Gastrocnemius medialis (tissue), 4 donors: ENCODE data around the gene IL17RE. TPM values are rescaled to one million over a fixed set of nuclear protein-coding genes. Genes with fewer than 3 reads are reported as not detected.

Experiments
- ATAC-seq, 2 donors: fragments of 150-250 bp; one replicate each; pipeline ENCODE4 v1.9.1; 2016
- DNase-seq, 2 donors: peaks; one replicate each; pipeline ENCODE4 v3.0.0-alpha.2; 2019
- H3K27ac ChIP-seq, 4 donors: fragments of 200-600 bp; sonication (generic); 1 replicate in 1 of 4; 2 replicates in 3 of 4; pipeline ENCODE4 v1.5.1; 2016 to 2018; ENCODE audit warnings: mild to moderate bottlenecking in 2 of 4, moderate library complexity in 1 of 4
- H3K27me3 ChIP-seq, 3 donors: fragments of 200-600 bp; sonication (generic) in 2 of 3; 1 replicate in 1 of 3; 2 replicates in 2 of 3; pipeline versions ENCODE4 v1.5.1 to v1.6.0; 2016 to 2019; ENCODE audit warnings: mild to moderate bottlenecking in 1 of 3, moderate library complexity in 1 of 3
- H3K36me3 ChIP-seq, 2 donors: fragments of 200-600 bp; sonication (generic) in 1 of 2; one replicate each; pipeline ENCODE4 v1.5.1; 2017 to 2018
- H3K4me1 ChIP-seq, 2 donors: fragments of 200-600 bp; sonication (generic) in 1 of 2; one replicate each; pipeline ENCODE4 v1.5.1; 2016 to 2017; ENCODE audit warnings: mild to moderate bottlenecking in 2 of 2
- H3K4me3 ChIP-seq, 4 donors: fragments of 200-600 bp; sonication (generic) in 3 of 4; 1 replicate in 1 of 4; 2 replicates in 3 of 4; pipeline ENCODE4 v1.5.1; 2016 to 2019; ENCODE audit warnings: mild to moderate bottlenecking in 2 of 4
- H3K9me3 ChIP-seq, 3 donors: fragments of 200-600 bp; sonication (generic) in 2 of 3; 1 replicate in 1 of 3; 2 replicates in 2 of 3; pipeline ENCODE4 v1.5.1; 2016 to 2019
- POLR2A ChIP-seq, 2 donors: fragments of 450-650 bp; IDR thresholded peaks; one replicate each; pipeline ENCODE4 v1.6.1; 2017; ENCODE audit warnings: antibody characterized with exemption in 2 of 2, mild to moderate bottlenecking in 2 of 2, moderate library complexity in 2 of 2
- in situ Hi-C, 4 donors: fragments of 200-750 bp; cut with MboI; loops; one replicate each; pipeline versions ENCODE4 v1.15.0 to v1.8.0; 2017; ENCODE audit warnings: low sequenced_read_pairs in 4 of 4
- intact Hi-C: fragments of 100-400 bp; cut with DNase I; formaldehyde crosslinking; loops from one replicate; pipeline ENCODE4 v1.15.1; 2023; ENCODE audit warnings: low total_unique reads
- total RNA-seq, 4 donors: library from RNA; depleted of rRNA; stranded (reverse); fragments of >200 nt; gene quantifications; one replicate each; pipeline versions ENCODE4 v1.1.0 to v1.2.3, GENCODE V29; 2016
- TF ChIP-seq, protein P1 (sequence below), 5 experiments: fragments of 450-650 bp in 3 of 5; fragments of 200-600 bp in 2 of 5; sonication (generic) in 2 of 5; IDR thresholded peaks in 4 of 5; conservative IDR thresholded peaks in 1 of 5; 1 replicate in 4 of 5; 2 replicates in 1 of 5; pipeline ENCODE4 v1.5.1; 2016 to 2019; ENCODE audit warnings: antibody characterized with exemption in 5 of 5, mild to moderate bottlenecking in 3 of 5, moderate library complexity in 3 of 5

IL17RE gene
- total RNA-seq, 4 donors from 2014 or later = 0.20 to 1.5 (median 0.64) TPM; not detected in 1

DNA sequence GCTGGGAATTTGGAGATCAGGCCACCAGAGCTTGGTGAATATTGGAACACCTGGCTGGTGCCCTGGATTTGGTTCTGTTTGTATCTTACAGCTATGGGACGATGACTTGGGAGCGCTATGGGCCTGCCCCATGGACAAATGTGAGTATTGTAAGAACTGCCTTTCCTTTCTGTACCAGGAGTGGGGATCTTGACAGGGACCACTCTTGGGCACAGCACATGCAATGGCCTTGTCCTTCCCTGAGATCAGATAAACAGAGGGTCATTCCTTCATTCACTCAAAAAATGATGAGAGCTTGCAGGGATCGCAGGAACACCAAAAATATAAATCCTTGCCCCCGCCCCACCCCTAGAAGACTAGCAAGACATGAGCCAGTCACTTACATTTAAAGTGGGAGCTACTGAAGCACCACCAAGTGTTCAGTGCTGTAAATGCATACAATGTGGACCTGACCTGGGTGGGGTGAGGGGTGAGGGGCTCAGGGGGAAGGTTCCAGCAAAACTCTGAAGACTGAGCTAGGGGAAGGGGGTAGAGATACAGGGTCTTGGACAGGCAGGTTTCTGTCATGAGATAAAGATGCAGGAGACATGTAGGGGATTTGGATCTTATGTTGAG lies 28.3 kb downstream of the IL17RE start:
- intact Hi-C loops = loop anchor here (5.0 to 10.0 kb wide), 2 partner anchors 214 to 296 kb away; partner anchors contain the start of gene VHL

GRCh38 chr3:9932535-9932842 lies 29.8 kb downstream of the IL17RE start:
- TF ChIP-seq, protein P1, sequence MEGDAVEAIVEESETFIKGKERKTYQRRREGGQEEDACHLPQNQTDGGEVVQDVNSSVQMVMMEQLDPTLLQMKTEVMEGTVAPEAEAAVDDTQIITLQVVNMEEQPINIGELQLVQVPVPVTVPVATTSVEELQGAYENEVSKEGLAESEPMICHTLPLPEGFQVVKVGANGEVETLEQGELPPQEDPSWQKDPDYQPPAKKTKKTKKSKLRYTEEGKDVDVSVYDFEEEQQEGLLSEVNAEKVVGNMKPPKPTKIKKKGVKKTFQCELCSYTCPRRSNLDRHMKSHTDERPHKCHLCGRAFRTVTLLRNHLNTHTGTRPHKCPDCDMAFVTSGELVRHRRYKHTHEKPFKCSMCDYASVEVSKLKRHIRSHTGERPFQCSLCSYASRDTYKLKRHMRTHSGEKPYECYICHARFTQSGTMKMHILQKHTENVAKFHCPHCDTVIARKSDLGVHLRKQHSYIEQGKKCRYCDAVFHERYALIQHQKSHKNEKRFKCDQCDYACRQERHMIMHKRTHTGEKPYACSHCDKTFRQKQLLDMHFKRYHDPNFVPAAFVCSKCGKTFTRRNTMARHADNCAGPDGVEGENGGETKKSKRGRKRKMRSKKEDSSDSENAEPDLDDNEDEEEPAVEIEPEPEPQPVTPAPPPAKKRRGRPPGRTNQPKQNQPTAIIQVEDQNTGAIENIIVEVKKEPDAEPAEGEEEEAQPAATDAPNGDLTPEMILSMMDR (IDR thresholded peaks at IDR 0.05 in 4 of 5, conservative IDR thresholded peaks at IDR 0.05 in 1 of 5) = no peak
- no peak for TF ChIP-seq POLR2A (IDR thresholded peaks at IDR 0.05)
- Histone ChIP-seq H3K36me3 (peaks cover 0 to 40% of the 10 kb centered on the region in 2 donors), H3K27ac (peak overlapping the region; percentile 88 to 97 (median 96)), H3K4me3 (peak overlapping the region; percentile 85 to 94 (median 88)), H3K9me3 (no peaks in the 10 kb centered on the region), H3K27me3 (no peaks in the 10 kb centered on the region), H3K4me1 (peaks cover 27 to 29% of the 10 kb centered on the region in 2 donors)
- DNase-seq = no peak
- in situ Hi-C loops = loop anchor here in 2 of 4 donors (10.0 kb wide), 2 partner anchors 88 to 92 kb away; partner anchors contain the start of genes FANCD2 (in 1 of the 2) and RPUSD3 (in 1 of the 2)
- ATAC-seq = peak in 1 of 2 donors; percentile 1
- intact Hi-C loops = loop anchor here (2.0 to 10.0 kb wide), 5 partner anchors 46 to 295 kb away; partner anchors contain the start of genes BRK1, FANCD2 and VHL

More for the DNA sequence above, 28.3 kb downstream of the IL17RE start:
- DNase-seq (no peak), ATAC-seq (no peak)
- Histone ChIP-seq H3K27me3 (no peaks in the 10 kb centered on the region), H3K9me3 (no peaks in the 10 kb centered on the region), H3K36me3 (peaks cover 0 to 27% of the 10 kb centered on the region in 2 donors), H3K4me1 (peaks cover 25 to 26% of the 10 kb centered on the region in 2 donors), H3K27ac (no peak overlapping the region), H3K4me3 (no peak overlapping the region)
- TF ChIP-seq, protein P1 (IDR thresholded peaks at IDR 0.05 in 4 of 5, conservative IDR thresholded peaks at IDR 0.05 in 1 of 5) = no peak
- in situ Hi-C loops = loop anchor here in 2 of 4 donors (10.0 kb wide), 2 partner anchors 86 to 94 kb away; partner anchors contain the start of genes FANCD2 (in 1 of the 2) and RPUSD3 (in 1 of the 2)

DNA sequence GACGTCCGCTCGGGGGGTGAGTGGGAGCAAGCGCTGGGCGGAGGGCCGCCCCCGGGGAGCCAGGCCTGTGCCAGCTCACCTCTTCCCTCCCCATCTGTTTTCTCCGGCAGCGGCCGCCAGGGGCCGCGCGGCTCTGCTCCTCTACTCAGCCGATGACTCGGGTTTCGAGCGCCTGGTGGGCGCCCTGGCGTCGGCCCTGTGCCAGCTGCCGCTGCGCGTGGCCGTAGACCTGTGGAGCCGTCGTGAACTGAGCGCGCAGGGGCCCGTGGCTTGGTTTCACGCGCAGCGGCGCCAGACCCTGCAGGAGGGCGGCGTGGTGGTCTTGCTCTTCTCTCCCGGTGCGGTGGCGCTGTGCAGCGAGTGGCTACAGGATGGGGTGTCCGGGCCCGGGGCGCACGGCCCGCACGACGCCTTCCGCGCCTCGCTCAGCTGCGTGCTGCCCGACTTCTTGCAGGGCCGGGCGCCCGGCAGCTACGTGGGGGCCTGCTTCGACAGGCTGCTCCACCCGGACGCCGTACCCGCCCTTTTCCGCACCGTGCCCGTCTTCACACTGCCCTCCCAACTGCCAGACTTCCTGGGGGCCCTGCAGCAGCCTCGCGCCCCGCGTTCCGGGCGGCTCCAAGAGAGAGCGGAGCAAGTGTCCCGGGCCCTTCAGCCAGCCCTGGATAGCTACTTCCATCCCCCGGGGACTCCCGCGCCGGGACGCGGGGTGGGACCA lies 30.4 kb downstream of the IL17RE start:
- H3K4me3 ChIP-seq = peak overlapping the region; percentile 85 to 94 (median 88)
- in situ Hi-C loops = loop anchor here in 2 of 4 donors (10.0 kb wide), 2 partner anchors 88 to 92 kb away; partner anchors contain the start of genes FANCD2 (in 1 of the 2) and RPUSD3 (in 1 of the 2)
- intact Hi-C loops = loop anchor here (1.0 to 10.0 kb wide), 8 partner anchors 13 to 294 kb away; partner anchors contain the start of genes BRK1, FANCD2, JAGN1 and VHL
- peaks cover 0 to 45% of the 10 kb centered on the region in 2 donors for H3K36me3 ChIP-seq
- no peaks in the 10 kb centered on the region for H3K9me3 ChIP-seq
- peak; percentile 55 to 83 for DNase-seq
- ATAC-seq = peak; percentile 70 to 71
- peak overlapping the region; percentile 88 to 97 (median 96) for H3K27ac ChIP-seq
- no peaks in the 10 kb centered on the region for H3K27me3 ChIP-seq
- H3K4me1 ChIP-seq = peaks cover 27 to 29% of the 10 kb centered on the region in 2 donors
- TF ChIP-seq POLR2A (IDR thresholded peaks at IDR 0.05) = no peak
- TF ChIP-seq, protein P1 (IDR thresholded peaks at IDR 0.05 in 4 of 5, conservative IDR thresholded peaks at IDR 0.05 in 1 of 5) = peak; percentile 78 to 90 (median 89)

- DNase-seq (peak; percentile 93 to 96), ATAC-seq (peak; percentile 86 to 87)
- intact Hi-C loops = loop anchor here (1.0 to 10.0 kb wide), 8 partner anchors 13 to 294 kb away; partner anchors contain the start of genes BRK1, FANCD2, JAGN1 and VHL
- in situ Hi-C loops = loop anchor here in 2 of 4 donors (10.0 kb wide), 2 partner anchors 89 to 91 kb away; partner anchors contain the start of genes FANCD2 (in 1 of the 2) and RPUSD3 (in 1 of the 2)
- H3K36me3 ChIP-seq = peaks cover 0 to 47% of the 10 kb centered on the region in 2 donors
- peak; percentile 87 to 94 for TF ChIP-seq POLR2A (IDR thresholded peaks at IDR 0.05)
- TF ChIP-seq, protein P1 (IDR thresholded peaks at IDR 0.05 in 4 of 5, conservative IDR thresholded peaks at IDR 0.05 in 1 of 5) = no peak
- peak within 1 kb of the TSS; percentile 88 to 97 (median 96) for H3K27ac ChIP-seq
- H3K9me3 ChIP-seq = no peaks in the 10 kb centered on the region
- no peaks in the 10 kb centered on the region for H3K27me3 ChIP-seq
- H3K4me1 ChIP-seq = peaks cover 27 to 29% of the 10 kb centered on the region in 2 donors
- peak within 1 kb of the TSS; percentile 85 to 94 (median 88) for H3K4me3 ChIP-seq
Observed at GRCh38 chr3:9933561-9934234, 31.1 kb downstream of the IL17RE start, which contains the start of gene CRELD1. TSS of gene CRELD1 (plus strand) at chr3:9933834. CDS start at chr3:9934439, 605 bp downstream.
